NT2/D1 (cell line): Measurements from ENCODE around the gene UFC1.

Experiments used
- SUZ12 ChIP-seq: IDR thresholded peaks from 2 replicates; pipeline ENCODE4 v1.6.1; 2011; ENCODE audit not compliant: insufficient read length, insufficient read depth; ENCODE audit errors: extremely low read depth
- YY1 ChIP-seq: IDR thresholded peaks from 2 replicates; pipeline ENCODE4 v1.6.1; 2011; ENCODE audit not compliant: insufficient read length, insufficient read depth
- ZNF274 ChIP-seq: IDR thresholded peaks from 2 replicates; pipeline ENCODE4 v1.6.1; 2011; ENCODE audit warnings: mild to moderate bottlenecking, low read depth, low read length

- no peak for TF ChIP-seq YY1
- TF ChIP-seq SUZ12: no peak
- TF ChIP-seq ZNF274: no peak
Observed at GRCh38 chr1:161182214-161182613, 28.4 kb downstream of the UFC1 start.
